RWPE2 (cell line): ENCODE results near the gene ABCG4.

Source experiments
- ATAC-seq: fragments of 200-7000 bp; cut with Tn5 transposase; 3 replicates; pipeline ENCODE4 v1.9.1; 2021; ENCODE audit warnings: low read depth
- DNase-seq: peaks from one replicate; pipeline ENCODE4 v3.0.0-alpha.2; 2020; ENCODE audit warnings: low spot score
- H3K27ac ChIP-seq: fragments of 450-650 bp; 2 replicates; pipeline ENCODE4 v1.5.1; 2017; ENCODE audit warnings: mild to moderate bottlenecking; ENCODE audit not compliant: poor library complexity, severe bottlenecking
- H3K27me3 ChIP-seq: fragments of 250-450 bp; sonication (Bioruptor Pico); 2 replicates; pipeline ENCODE4 v1.5.1; 2021; ENCODE audit warnings: mild to moderate bottlenecking, moderate library complexity; ENCODE audit not compliant: insufficient read depth, poor library complexity, severe bottlenecking
- H3K36me3 ChIP-seq: fragments of 250-450 bp; sonication (Bioruptor Pico); 2 replicates; pipeline ENCODE4 v1.5.1; 2020; ENCODE audit warnings: low read depth, mild to moderate bottlenecking, moderate library complexity
- H3K4me1 ChIP-seq: fragments of 250-450 bp; sonication (Bioruptor Pico); 2 replicates; pipeline ENCODE4 v1.5.1; 2021; ENCODE audit warnings: mild to moderate bottlenecking, moderate library complexity; ENCODE audit not compliant: insufficient read depth, poor library complexity, severe bottlenecking
- H3K4me3 ChIP-seq: fragments of 250-450 bp; sonication (Bioruptor Pico); 2 replicates; pipeline ENCODE4 v1.5.1; 2021; ENCODE audit warnings: mild to moderate bottlenecking, moderate library complexity; ENCODE audit not compliant: severe bottlenecking
- H3K9me3 ChIP-seq: fragments of 250-450 bp; sonication (Bioruptor Pico); 2 replicates; pipeline ENCODE4 v1.5.1; 2021; ENCODE audit warnings: mild to moderate bottlenecking, moderate library complexity; ENCODE audit not compliant: severe bottlenecking
- CTCF ChIP-seq: fragments of 450-650 bp; IDR thresholded peaks from one replicate; pipeline ENCODE4 v1.5.1; 2017; ENCODE audit warnings: mild to moderate bottlenecking, moderate library complexity; ENCODE audit not compliant: poor library complexity, severe bottlenecking

Gene ABCG4

GRCh38 chr11:119175493-119176077, 26.7 kb downstream of the ABCG4 start:
- H3K27me3 ChIP-seq = no peaks in the 10 kb centered on the region
- peak; percentile 52; the same call in 2 of the 3 replicates for ATAC-seq
- H3K4me1 ChIP-seq = no peaks in the 10 kb centered on the region
- no peak overlapping the region for H3K27ac ChIP-seq
- no peak overlapping the region for H3K4me3 ChIP-seq
- DNase-seq = no peak
- no peak for TF ChIP-seq CTCF
- no peaks in the 10 kb centered on the region for H3K9me3 ChIP-seq
- H3K36me3 ChIP-seq = peaks cover 7% of the 10 kb centered on the region; the same call in 1 of the 2 replicates

DNA sequence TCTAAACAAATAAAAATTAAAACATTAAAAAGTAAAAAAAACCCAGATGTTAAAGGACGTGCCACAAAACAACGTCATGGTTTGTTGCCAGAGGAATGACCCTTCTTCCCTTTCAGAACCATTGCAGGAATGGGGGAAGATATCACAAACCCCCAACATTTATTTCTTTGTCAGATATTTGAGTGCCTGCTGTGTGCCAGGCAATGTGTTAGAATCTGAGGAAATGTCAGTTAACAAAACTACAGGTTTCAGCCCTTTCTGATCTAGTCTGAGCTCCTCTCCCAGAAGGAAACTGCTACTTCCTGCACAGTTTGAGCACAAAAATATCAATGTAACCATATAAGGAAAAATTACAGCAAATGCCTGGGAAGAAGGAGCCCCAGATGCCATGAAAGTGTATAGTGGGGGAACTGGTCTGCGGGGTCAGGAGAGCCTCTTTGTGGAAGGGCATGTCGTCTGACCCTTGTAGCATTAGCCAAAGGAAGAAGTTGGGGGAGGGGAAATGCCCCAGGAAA, 29.4 kb downstream of the ABCG4 start:
- no peak for TF ChIP-seq CTCF
- Histone ChIP-seq H3K4me3 (no peak overlapping the region), H3K27ac (no peak overlapping the region), H3K36me3 (peaks cover 7% of the 10 kb centered on the region; the same call in 1 of the 2 replicates), H3K4me1 (no peaks in the 10 kb centered on the region), H3K9me3 (no peaks in the 10 kb centered on the region), H3K27me3 (no peaks in the 10 kb centered on the region)
- no peak for ATAC-seq
- no peak for DNase-seq

DNA sequence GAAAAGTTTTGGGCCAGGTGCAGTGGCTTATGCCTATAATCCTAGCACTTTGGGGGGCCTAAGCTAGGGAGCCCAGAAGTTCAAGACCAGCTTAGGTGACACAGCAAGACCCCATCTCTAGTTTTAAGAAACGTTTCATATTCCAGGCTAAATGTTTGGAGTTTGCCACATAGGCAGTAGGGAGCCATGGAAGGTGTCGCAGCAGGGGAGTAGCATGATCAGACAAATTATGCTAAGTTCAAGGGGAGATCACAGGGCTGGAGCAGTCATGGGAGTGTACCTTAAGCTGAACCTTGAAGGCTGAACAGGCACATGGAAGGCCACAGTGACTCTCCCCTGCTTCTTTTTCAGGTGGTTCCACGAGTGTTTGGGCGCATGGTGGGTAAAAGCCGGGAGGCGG, 30.5 kb downstream of the ABCG4 start:
- H3K4me3 ChIP-seq = no peak overlapping the region
- peaks cover 7% of the 10 kb centered on the region; the same call in 1 of the 2 replicates for H3K36me3 ChIP-seq
- H3K27me3 ChIP-seq = no peaks in the 10 kb centered on the region
- H3K9me3 ChIP-seq = no peaks in the 10 kb centered on the region
- no peak for ATAC-seq
- DNase-seq = no peak
- no peaks in the 10 kb centered on the region for H3K4me1 ChIP-seq
- no peak overlapping the region for H3K27ac ChIP-seq
- TF ChIP-seq CTCF = no peak

DNA sequence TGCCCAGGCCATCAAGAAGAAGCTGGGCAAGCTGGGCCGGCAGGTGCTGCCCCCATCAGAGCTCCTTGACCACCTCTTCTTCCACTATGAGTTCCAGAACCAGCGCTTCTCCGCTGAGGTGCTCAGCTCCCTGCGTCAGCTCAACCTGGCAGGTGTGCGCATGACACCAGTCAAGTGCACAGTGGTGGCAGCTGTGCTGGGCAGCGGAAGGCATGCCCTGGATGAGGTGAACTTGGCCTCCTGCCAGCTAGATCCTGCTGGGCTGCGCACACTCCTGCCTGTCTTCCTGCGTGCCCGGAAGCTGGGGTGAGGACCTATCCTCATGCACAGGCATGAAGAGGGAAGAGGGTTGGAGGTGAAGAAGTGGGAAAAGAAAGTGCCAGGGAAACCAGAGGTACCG, 31.1 kb downstream of the ABCG4 start:
- peaks cover 7% of the 10 kb centered on the region; the same call in 1 of the 2 replicates for H3K36me3 ChIP-seq
- no peak for TF ChIP-seq CTCF
- H3K9me3 ChIP-seq = no peaks in the 10 kb centered on the region
- DNase-seq = no peak
- no peaks in the 10 kb centered on the region for H3K4me1 ChIP-seq
- no peak for ATAC-seq
- no peaks in the 10 kb centered on the region for H3K27me3 ChIP-seq
- no peak overlapping the region for H3K4me3 ChIP-seq
- no peak overlapping the region for H3K27ac ChIP-seq
